Gastroesophageal sphincter (tissue), 3 donors: Measurements from ENCODE around the gene DRC1.

Experiments used
- POLR2A ChIP-seq, 2 donors: fragments of 450-650 bp; IDR thresholded peaks; one replicate each; pipeline ENCODE4 v1.6.1; 2017; ENCODE audit warnings: antibody characterized with exemption in 2 of 2, mild to moderate bottlenecking in 2 of 2, moderate library complexity in 1 of 2
- POLR2AphosphoS5 ChIP-seq: sonication (generic); formaldehyde crosslinking; IDR thresholded peaks from one replicate; pipeline ENCODE4 v1.6.1; 2017; ENCODE audit warnings: antibody characterized with exemption
- TF ChIP-seq, protein P1 (sequence below), 4 experiments: fragments of 200-600 bp in 2 of 4; fragments of 450-650 bp in 2 of 4; sonication (generic) in 1 of 4; IDR thresholded peaks; one replicate each; pipeline ENCODE4 v1.5.1; 2017 to 2019; ENCODE audit warnings: antibody characterized with exemption in 4 of 4, mild to moderate bottlenecking in 2 of 4, moderate library complexity in 2 of 4

DNA sequence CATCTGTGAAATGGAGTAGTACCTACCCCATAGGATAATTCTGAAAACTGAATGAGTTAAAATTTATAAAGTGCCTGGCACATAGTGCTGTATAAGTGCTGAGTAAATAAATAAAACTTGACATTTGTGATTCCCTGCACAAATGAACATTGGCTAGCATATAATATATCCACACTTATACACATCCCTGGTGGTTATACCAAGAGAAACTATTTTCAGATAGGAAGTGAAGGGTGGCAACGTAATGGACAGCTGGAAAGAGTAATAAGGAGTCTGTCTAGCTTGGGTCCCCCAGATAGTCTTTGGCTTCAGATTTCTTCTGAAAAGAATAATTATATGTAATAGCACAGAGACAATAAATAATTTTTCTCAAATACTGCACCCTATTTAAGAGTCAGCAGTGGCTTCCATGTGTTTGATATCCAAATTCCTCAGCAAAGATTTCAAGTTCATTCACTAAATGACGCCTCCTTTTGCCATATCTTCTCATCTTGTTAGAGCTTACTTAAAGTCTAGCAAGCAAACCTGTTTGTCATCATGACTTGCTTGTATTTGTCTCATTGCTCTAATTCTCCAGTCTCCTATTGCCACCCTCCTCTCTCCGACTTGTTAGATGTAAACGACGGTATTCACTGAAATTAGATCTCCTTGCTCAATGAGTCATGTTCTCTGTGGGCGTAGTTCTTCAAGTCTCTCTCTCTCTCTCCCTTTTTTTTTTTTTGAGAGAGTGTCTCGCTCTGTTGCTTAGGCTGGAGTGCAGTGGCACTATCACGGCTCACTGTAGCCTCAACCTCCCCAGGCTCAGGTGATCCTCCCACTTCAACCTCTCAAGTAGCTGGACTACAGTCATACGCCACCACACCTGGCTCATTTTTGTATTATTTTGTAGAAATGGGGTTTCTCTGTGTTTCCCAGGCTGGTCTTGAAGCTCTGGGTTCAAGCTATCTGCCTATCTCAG lies 46.4 kb upstream of the DRC1 start:
- no peak for TF ChIP-seq POLR2A (IDR thresholded peaks at IDR 0.05)
- TF ChIP-seq, protein P1, sequence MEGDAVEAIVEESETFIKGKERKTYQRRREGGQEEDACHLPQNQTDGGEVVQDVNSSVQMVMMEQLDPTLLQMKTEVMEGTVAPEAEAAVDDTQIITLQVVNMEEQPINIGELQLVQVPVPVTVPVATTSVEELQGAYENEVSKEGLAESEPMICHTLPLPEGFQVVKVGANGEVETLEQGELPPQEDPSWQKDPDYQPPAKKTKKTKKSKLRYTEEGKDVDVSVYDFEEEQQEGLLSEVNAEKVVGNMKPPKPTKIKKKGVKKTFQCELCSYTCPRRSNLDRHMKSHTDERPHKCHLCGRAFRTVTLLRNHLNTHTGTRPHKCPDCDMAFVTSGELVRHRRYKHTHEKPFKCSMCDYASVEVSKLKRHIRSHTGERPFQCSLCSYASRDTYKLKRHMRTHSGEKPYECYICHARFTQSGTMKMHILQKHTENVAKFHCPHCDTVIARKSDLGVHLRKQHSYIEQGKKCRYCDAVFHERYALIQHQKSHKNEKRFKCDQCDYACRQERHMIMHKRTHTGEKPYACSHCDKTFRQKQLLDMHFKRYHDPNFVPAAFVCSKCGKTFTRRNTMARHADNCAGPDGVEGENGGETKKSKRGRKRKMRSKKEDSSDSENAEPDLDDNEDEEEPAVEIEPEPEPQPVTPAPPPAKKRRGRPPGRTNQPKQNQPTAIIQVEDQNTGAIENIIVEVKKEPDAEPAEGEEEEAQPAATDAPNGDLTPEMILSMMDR (IDR thresholded peaks at IDR 0.05), result no peak
- no peak for TF ChIP-seq POLR2AphosphoS5
